Panc1 (cell line): Measurements from ENCODE around the gene MYO18B.

Source experiments
- CTCF ChIP-seq: fragments of 450-650 bp; IDR thresholded peaks from 2 replicates; pipeline ENCODE4 v1.5.1; 2017; ENCODE audit warnings: mild to moderate bottlenecking
- POLR2AphosphoS5 ChIP-seq: IDR thresholded peaks from 2 replicates; pipeline ENCODE4 v1.6.1; 2012; ENCODE audit warnings: mild to moderate bottlenecking, low read depth, low read length, moderate library complexity

GRCh38 chr22:25765016-25765367, 23.0 kb downstream of the MYO18B start:
- TF ChIP-seq CTCF (no peak), POLR2AphosphoS5 (no peak)
